GM19238 (cell line): ENCODE data around the gene UCN3.
"Not testable (repeated sequence)": the region's sequence is repeated elsewhere in the genome, so short reads cannot be mapped to it uniquely, and the experiment has no call there.

Experiments used
- DNase-seq: peaks from one replicate; pipeline ENCODE4 v3.0.0; 2011; ENCODE audit warnings: low spot score; ENCODE audit not compliant: insufficient read length

UCN3 gene

GRCh38 chr10:5365928-5366327, 1.2 kb downstream of the UCN3 start:
- no peak for DNase-seq

DNA sequence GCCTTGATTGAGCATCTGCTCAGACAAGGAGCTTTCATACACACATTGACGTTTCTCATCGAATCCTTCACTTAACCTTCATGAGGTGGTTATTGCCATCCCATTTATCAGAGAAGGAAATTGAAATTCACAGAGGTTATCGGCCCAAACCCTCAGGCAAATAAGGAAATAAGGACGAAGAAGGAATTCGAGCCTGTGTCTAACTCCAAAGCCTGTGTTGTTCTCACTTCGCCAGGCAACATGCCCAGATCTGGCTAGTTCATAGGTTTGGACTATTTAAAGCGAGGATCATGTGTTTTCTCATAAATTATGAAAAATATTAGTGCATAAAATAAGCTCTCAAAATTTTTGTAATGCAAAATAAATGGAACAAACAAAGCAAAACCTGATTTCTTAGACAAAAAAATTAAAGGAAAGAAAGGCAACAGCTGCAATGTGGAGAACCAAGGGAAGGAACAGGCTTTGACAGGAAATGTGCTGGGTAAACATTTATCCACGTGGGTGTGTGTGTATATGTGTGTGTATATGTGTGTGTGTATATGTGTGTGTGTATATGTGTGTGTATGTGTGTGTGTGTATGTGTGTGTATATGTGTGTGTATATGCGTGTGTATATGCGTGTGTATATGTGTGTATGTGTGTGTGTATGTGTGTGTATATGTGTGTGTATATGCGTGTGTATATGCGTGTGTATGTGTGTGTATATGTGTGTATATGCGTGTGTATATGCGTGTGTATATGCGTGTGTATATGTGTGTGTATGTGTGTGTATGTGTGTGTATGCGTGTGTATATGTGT, 4.8 kb downstream of the UCN3 start:
- DNase-seq, result no peak

- DNase-seq, result no peak
Measured at GRCh38 chr10:5370493-5371352, 6.0 kb downstream of the UCN3 start.

- no peak for DNase-seq
Measured at GRCh38 chr10:5373307-5373706, 8.5 kb downstream of the UCN3 start.

- no peak for DNase-seq
Measured at GRCh38 chr10:5373891-5374611, 9.3 kb downstream of the UCN3 start.

DNA sequence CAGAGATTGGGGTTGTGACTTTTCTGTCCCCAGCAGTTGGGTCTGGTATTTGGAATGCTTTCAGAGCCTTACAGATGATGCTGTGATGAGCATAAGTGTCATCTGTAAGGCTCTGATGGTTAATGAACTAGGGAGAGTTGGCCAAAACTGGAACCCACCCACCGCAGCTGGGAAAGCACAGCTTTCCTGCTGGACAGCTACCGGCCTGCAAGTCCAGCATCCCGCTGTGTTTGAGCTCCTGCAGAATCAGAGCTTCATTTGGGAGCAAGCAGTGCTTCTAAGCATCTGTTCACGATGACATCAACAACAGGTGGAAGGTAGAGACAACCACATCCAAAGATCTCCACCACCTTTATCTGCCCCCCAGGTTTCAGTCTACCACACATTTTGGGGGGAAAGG, 11.7 kb downstream of the UCN3 start:
- DNase-seq, result no peak

GRCh38 chr10:5379202-5379601, 14.4 kb downstream of the UCN3 start:
- DNase-seq, result not testable (repeated sequence)

GRCh38 chr10:5380395-5380794, 15.6 kb downstream of the UCN3 start:
- DNase-seq, result not testable (repeated sequence)

- DNase-seq, result no peak
Measured at GRCh38 chr10:5381187-5381586, 16.4 kb downstream of the UCN3 start.

- DNase-seq, result no peak
Measured at GRCh38 chr10:5385224-5385623, 20.5 kb downstream of the UCN3 start.

DNA sequence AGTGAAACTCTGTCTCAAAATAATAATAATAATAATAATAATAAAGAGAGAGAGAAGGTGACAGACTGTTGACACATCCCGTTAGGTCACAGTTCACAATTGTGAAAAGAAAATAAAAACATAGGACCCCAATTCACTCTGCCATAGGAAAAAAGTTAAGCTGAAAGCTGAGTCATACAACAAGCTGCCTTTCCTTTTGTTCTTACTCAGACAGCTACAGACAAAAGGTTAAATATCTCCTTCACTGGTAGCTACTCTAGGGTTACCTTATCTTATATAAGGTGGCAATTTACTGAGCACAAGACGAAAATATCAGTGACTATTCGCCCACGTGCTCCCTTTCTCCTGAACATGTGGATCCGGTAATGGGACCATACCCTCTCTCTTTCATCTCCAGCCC, 22.4 kb downstream of the UCN3 start:
- DNase-seq, result no peak

- DNase-seq, result no peak
Measured at GRCh38 chr10:5390607-5391205, 25.9 kb downstream of the UCN3 start.

DNA sequence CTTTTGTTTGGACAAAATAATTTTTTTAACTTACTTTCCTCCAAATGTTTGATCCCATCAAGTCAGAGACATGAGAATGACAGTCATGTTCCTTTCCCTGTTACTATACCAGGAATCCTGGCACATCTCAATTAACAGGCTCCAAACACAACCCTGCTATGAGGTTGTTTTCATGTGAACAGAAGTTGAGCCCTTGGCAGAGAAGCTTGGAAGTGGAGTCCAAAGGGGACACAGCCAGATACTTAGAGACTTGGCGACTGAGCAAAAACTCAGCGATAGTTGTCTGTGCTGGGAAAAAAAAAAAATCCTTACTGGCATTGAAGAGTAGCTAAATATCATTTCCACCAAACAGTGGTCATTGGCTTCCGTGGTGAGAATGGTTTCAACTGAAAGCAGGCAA, 27.0 kb downstream of the UCN3 start:
- DNase-seq, result no peak

GRCh38 chr10:5393529-5393928, 28.8 kb downstream of the UCN3 start:
- no peak for DNase-seq

GRCh38 chr10:5395168-5395567, 30.4 kb downstream of the UCN3 start:
- no peak for DNase-seq

GRCh38 chr10:5396556-5397300, 32.0 kb downstream of the UCN3 start:
- DNase-seq, result no peak

- DNase-seq, result no peak
Measured at GRCh38 chr10:5399332-5399731, 34.6 kb downstream of the UCN3 start.

GRCh38 chr10:5400468-5401240, 35.9 kb downstream of the UCN3 start:
- DNase-seq, result no peak

- DNase-seq, result no peak
Measured at GRCh38 chr10:5402798-5403197, 38.0 kb downstream of the UCN3 start.
